ENCODE data around the gene CARD9. TPM values are rescaled to one million over a fixed set of nuclear protein-coding genes. Genes with fewer than 3 reads are reported as not detected.

The CARD9 gene
- total RNA-seq, 5 donors from 2014 or later (not counting 1 experiment from before 2014, with no cell fraction given) = 0.43 to 1.4 (median 0.76) TPM

GRCh38 chr9:136343884-136344269, 29.6 kb downstream of the CARD9 start:
- Histone ChIP-seq H3K9me3 (no peaks in the 10 kb centered on the region), H3K4me1 (ENCODE audit: control insufficient read depth in 1 of 2, extremely low read depth in 1 of 2, insufficient read depth in 2 of 2, low read length in 2 of 2) (peaks cover 0 to 7% of the 10 kb centered on the region in 2 experiments), H3K27me3 (replicated peaks in 1 of 2; ENCODE audit: control insufficient read depth in 2 of 2, extremely low read depth in 1 of 2, insufficient read depth in 2 of 2, low read length in 1 of 2) (no peaks in the 10 kb centered on the region), H3K4me3 (ENCODE audit: control insufficient read depth in 1 of 2, extremely low read depth in 1 of 2, low read length in 1 of 2) (no peak overlapping the region), H3K27ac (ENCODE audit: low read length) (no peak overlapping the region), H3K36me3 (ENCODE audit: control insufficient read depth in 2 of 2, extremely low read depth in 1 of 2, insufficient read depth in 1 of 2, low read length in 1 of 2) (no peaks in the 10 kb centered on the region)
- Mint-ChIP-seq H3K9me3 (no peaks in the 10 kb centered on the region), H3K27ac (no peak overlapping the region), H3K27me3 (no peaks in the 10 kb centered on the region), H3K36me3 (no peaks in the 10 kb centered on the region), H3K4me3 (no peak overlapping the region), H3K4me1 (peaks cover 0 to 2% (median 0%) of the 10 kb centered on the region in 3 donors)
- WGBS (ENCODE audit: insufficient coverage) = 92% methylated on average over 13 of the region's 24 CpGs
- POLR2A ChIA-PET = no interaction called here
- ATAC-seq (replicated peaks in 1 of 4) (no peak), DNase-seq (no peak)
- CTCF ChIA-PET = no interaction called here

- Histone ChIP-seq H3K36me3 (ENCODE audit: control insufficient read depth in 2 of 2, extremely low read depth in 1 of 2, insufficient read depth in 1 of 2, low read length in 1 of 2) (no peaks in the 10 kb centered on the region), H3K4me1 (ENCODE audit: control insufficient read depth in 1 of 2, extremely low read depth in 1 of 2, insufficient read depth in 2 of 2, low read length in 2 of 2) (peaks cover 0 to 7% of the 10 kb centered on the region in 2 experiments), H3K9me3 (no peaks in the 10 kb centered on the region), H3K4me3 (ENCODE audit: control insufficient read depth in 1 of 2, extremely low read depth in 1 of 2, low read length in 1 of 2) (no peak overlapping the region), H3K27ac (ENCODE audit: low read length) (no peak overlapping the region), H3K27me3 (replicated peaks in 1 of 2; ENCODE audit: control insufficient read depth in 2 of 2, extremely low read depth in 1 of 2, insufficient read depth in 2 of 2, low read length in 1 of 2) (no peaks in the 10 kb centered on the region)
- DNase-seq = no peak
- ChIA-PET CTCF (no interaction called here), POLR2A (no interaction called here)
- ATAC-seq (replicated peaks in 1 of 4) = no peak
- 90% methylated on average over 22 of the region's 23 CpGs for WGBS (ENCODE audit: insufficient coverage)
- Mint-ChIP-seq H3K4me1 (peaks cover 0 to 2% (median 0%) of the 10 kb centered on the region in 3 donors), H3K27ac (no peak overlapping the region), H3K27me3 (no peaks in the 10 kb centered on the region), H3K9me3 (no peaks in the 10 kb centered on the region), H3K36me3 (no peaks in the 10 kb centered on the region), H3K4me3 (no peak overlapping the region)
Observed at GRCh38 chr9:136343121-136343883, 30.2 kb downstream of the CARD9 start.

- Histone ChIP-seq H3K9me3 (no peaks in the 10 kb centered on the region), H3K4me1 (ENCODE audit: control insufficient read depth in 1 of 2, extremely low read depth in 1 of 2, insufficient read depth in 2 of 2, low read length in 2 of 2) (peaks cover 0 to 7% of the 10 kb centered on the region in 2 experiments), H3K27ac (ENCODE audit: low read length) (no peak overlapping the region), H3K27me3 (replicated peaks in 1 of 2; ENCODE audit: control insufficient read depth in 2 of 2, extremely low read depth in 1 of 2, insufficient read depth in 2 of 2, low read length in 1 of 2) (no peaks in the 10 kb centered on the region), H3K36me3 (ENCODE audit: control insufficient read depth in 2 of 2, extremely low read depth in 1 of 2, insufficient read depth in 1 of 2, low read length in 1 of 2) (no peaks in the 10 kb centered on the region), H3K4me3 (ENCODE audit: control insufficient read depth in 1 of 2, extremely low read depth in 1 of 2, low read length in 1 of 2) (no peak overlapping the region)
- peak in 3 of 4 experiments; percentile 65 to 79 (median 65) for ATAC-seq (replicated peaks in 1 of 4)
- Mint-ChIP-seq H3K27ac (no peak overlapping the region), H3K36me3 (no peaks in the 10 kb centered on the region), H3K4me3 (no peak overlapping the region), H3K9me3 (no peaks in the 10 kb centered on the region), H3K4me1 (peaks cover 0 to 2% (median 0%) of the 10 kb centered on the region in 3 donors), H3K27me3 (no peaks in the 10 kb centered on the region)
- ChIA-PET POLR2A (no interaction called here), CTCF (no interaction called here)
- DNase-seq = peak in 33 of 35 experiments; percentile 19 to 59 (median 46)
- WGBS (ENCODE audit: insufficient coverage) = 53% methylated on average over 44 of the region's 60 CpGs
Observed at GRCh38 chr9:136342181-136343120, 31.0 kb downstream of the CARD9 start.

GRCh38 chr9:136341769-136342168, 31.7 kb downstream of the CARD9 start:
- H3K4me1 ChIP-seq (ENCODE audit: control insufficient read depth in 1 of 2, extremely low read depth in 1 of 2, insufficient read depth in 2 of 2, low read length in 2 of 2) = peaks cover 0 to 7% of the 10 kb centered on the region in 2 experiments
- DNase-seq (no peak), ATAC-seq (replicated peaks in 1 of 4) (no peak)
- Mint-ChIP-seq H3K4me3 (no peak overlapping the region), H3K36me3 (no peaks in the 10 kb centered on the region), H3K9me3 (no peaks in the 10 kb centered on the region), H3K27me3 (no peaks in the 10 kb centered on the region), H3K27ac (no peak overlapping the region), H3K4me1 (peaks cover 0 to 2% (median 0%) of the 10 kb centered on the region in 3 donors)
- no peaks in the 10 kb centered on the region for H3K27me3 ChIP-seq (replicated peaks in 1 of 2; ENCODE audit: control insufficient read depth in 2 of 2, extremely low read depth in 1 of 2, insufficient read depth in 2 of 2, low read length in 1 of 2)
- no peaks in the 10 kb centered on the region for H3K9me3 ChIP-seq
- ChIA-PET POLR2A (no interaction called here), CTCF (no interaction called here)
- no peak overlapping the region for H3K27ac ChIP-seq (ENCODE audit: low read length)
- H3K4me3 ChIP-seq (ENCODE audit: control insufficient read depth in 1 of 2, extremely low read depth in 1 of 2, low read length in 1 of 2) = no peak overlapping the region
- WGBS (ENCODE audit: insufficient coverage) = 88% methylated on average over 8 of the region's 10 CpGs
- H3K36me3 ChIP-seq (ENCODE audit: control insufficient read depth in 2 of 2, extremely low read depth in 1 of 2, insufficient read depth in 1 of 2, low read length in 1 of 2) = no peaks in the 10 kb centered on the region

GRCh38 chr9:136341042-136341655, 32.3 kb downstream of the CARD9 start:
- Mint-ChIP-seq H3K36me3 (no peaks in the 10 kb centered on the region), H3K27me3 (no peaks in the 10 kb centered on the region), H3K9me3 (no peaks in the 10 kb centered on the region), H3K27ac (no peak overlapping the region), H3K4me3 (no peak overlapping the region), H3K4me1 (peaks cover 0 to 2% (median 0%) of the 10 kb centered on the region in 3 donors)
- DNase-seq = no peak
- H3K36me3 ChIP-seq (ENCODE audit: control insufficient read depth in 2 of 2, extremely low read depth in 1 of 2, insufficient read depth in 1 of 2, low read length in 1 of 2) = no peaks in the 10 kb centered on the region
- H3K4me3 ChIP-seq (ENCODE audit: control insufficient read depth in 1 of 2, extremely low read depth in 1 of 2, low read length in 1 of 2) = no peak overlapping the region
- peaks cover 0 to 7% of the 10 kb centered on the region in 2 experiments for H3K4me1 ChIP-seq (ENCODE audit: control insufficient read depth in 1 of 2, extremely low read depth in 1 of 2, insufficient read depth in 2 of 2, low read length in 2 of 2)
- ChIA-PET POLR2A (no interaction called here), CTCF (no interaction called here)
- no peak overlapping the region for H3K27ac ChIP-seq (ENCODE audit: low read length)
- WGBS (ENCODE audit: insufficient coverage) = 89% methylated on average over 10 of the region's 18 CpGs
- H3K9me3 ChIP-seq = no peaks in the 10 kb centered on the region
- H3K27me3 ChIP-seq (replicated peaks in 1 of 2; ENCODE audit: control insufficient read depth in 2 of 2, extremely low read depth in 1 of 2, insufficient read depth in 2 of 2, low read length in 1 of 2) = no peaks in the 10 kb centered on the region
- ATAC-seq (replicated peaks in 1 of 4) = no peak

GRCh38 chr9:136340356-136341041, 33.0 kb downstream of the CARD9 start:
- DNase-seq (no peak), ATAC-seq (replicated peaks in 1 of 4) (no peak)
- H3K9me3 ChIP-seq = no peaks in the 10 kb centered on the region
- H3K4me3 Mint-ChIP-seq = no peak overlapping the region
- no peaks in the 10 kb centered on the region for H3K36me3 ChIP-seq (ENCODE audit: control insufficient read depth in 2 of 2, extremely low read depth in 1 of 2, insufficient read depth in 1 of 2, low read length in 1 of 2)
- no peaks in the 10 kb centered on the region for H3K27me3 Mint-ChIP-seq
- no peaks in the 10 kb centered on the region for H3K36me3 Mint-ChIP-seq
- H3K4me3 ChIP-seq (ENCODE audit: control insufficient read depth in 1 of 2, extremely low read depth in 1 of 2, low read length in 1 of 2) = no peak overlapping the region
- CTCF ChIA-PET = no interaction called here
- peaks cover 0 to 2% (median 0%) of the 10 kb centered on the region in 3 donors for H3K4me1 Mint-ChIP-seq
- no peaks in the 10 kb centered on the region for H3K27me3 ChIP-seq (replicated peaks in 1 of 2; ENCODE audit: control insufficient read depth in 2 of 2, extremely low read depth in 1 of 2, insufficient read depth in 2 of 2, low read length in 1 of 2)
- no peak overlapping the region for H3K27ac ChIP-seq (ENCODE audit: low read length)
- H3K9me3 Mint-ChIP-seq = no peaks in the 10 kb centered on the region
- POLR2A ChIA-PET = no interaction called here
- no peak overlapping the region for H3K27ac Mint-ChIP-seq
- H3K4me1 ChIP-seq (ENCODE audit: control insufficient read depth in 1 of 2, extremely low read depth in 1 of 2, insufficient read depth in 2 of 2, low read length in 2 of 2) = peaks cover 0 to 7% of the 10 kb centered on the region in 2 experiments
- WGBS (ENCODE audit: insufficient coverage) = 95% methylated on average over 19 of the region's 28 CpGs
